Bronchial epithelial cell (primary cell): ENCODE results near the gene ANO1. TPM values are rescaled to one million over a fixed set of nuclear protein-coding genes. Genes with fewer than 3 reads are reported as not detected.

Experiments used
- DNase-seq: peaks from one replicate; pipeline ENCODE4 v3.0.0-alpha.2; 2010; ENCODE audit warnings: low read depth
- FAIRE-seq: peaks from 2 replicates; lab custom pipeline; 2011; peaks lifted over from hg19 to GRCh38; lab: Jason Lieb, UNC
- H3K27me3 ChIP-seq: 2 replicates; pipeline ENCODE4 v1.5.1; 2011; ENCODE audit warnings: low read length; ENCODE audit not compliant: control insufficient read depth, insufficient read depth
- H3K36me3 ChIP-seq: 2 replicates; pipeline ENCODE4 v1.5.1; 2011; ENCODE audit warnings: low read length; ENCODE audit not compliant: control insufficient read depth, insufficient read depth
- H3K4me3 ChIP-seq: 2 replicates; pipeline ENCODE4 v1.5.1; 2011; ENCODE audit warnings: mild to moderate bottlenecking, low read depth, low read length, control low read depth
- CTCF ChIP-seq: IDR thresholded peaks from 2 replicates; pipeline ENCODE4 v1.5.1; 2011; ENCODE audit warnings: mild to moderate bottlenecking, moderate library complexity, low read length, control low read depth, inconsistent platforms; ENCODE audit not compliant: insufficient read depth, severe bottlenecking
- total RNA-seq: library from RNA; depleted of rRNA; stranded (reverse); fragments of >200 nt; gene quantifications from 2 replicates; pipeline ENCODE4 v1.2.1, GENCODE V29; 2014

The ANO1 gene
- total RNA-seq, 1 donor from 2014 or later, result 1.3 TPM

GRCh38 chr11:70072461-70072860 lies 5.7 kb upstream of the ANO1 start:
- TF ChIP-seq CTCF, result no peak
- no peak for FAIRE-seq
- Histone ChIP-seq H3K27me3 (no peaks in the 10 kb centered on the region), H3K36me3 (no peaks in the 10 kb centered on the region), H3K4me3 (no peak overlapping the region)
- no peak for DNase-seq

- Histone ChIP-seq H3K36me3 (no peaks in the 10 kb centered on the region), H3K4me3 (no peak overlapping the region), H3K27me3 (no peaks in the 10 kb centered on the region)
- FAIRE-seq (no peak), DNase-seq (no peak)
- TF ChIP-seq CTCF, result no peak
Observed at GRCh38 chr11:70072861-70073755, 5.0 kb upstream of the ANO1 start.

GRCh38 chr11:70073871-70074371 lies 4.2 kb upstream of the ANO1 start:
- Histone ChIP-seq H3K36me3 (no peaks in the 10 kb centered on the region), H3K4me3 (no peak overlapping the region), H3K27me3 (no peaks in the 10 kb centered on the region)
- TF ChIP-seq CTCF, result no peak
- DNase-seq, result peak; percentile 57
- no peak for FAIRE-seq

- no peak for FAIRE-seq
- H3K4me3 ChIP-seq, result no peak overlapping the region
- no peaks in the 10 kb centered on the region for H3K36me3 ChIP-seq
- TF ChIP-seq CTCF, result no peak
- peaks cover 3% of the 10 kb centered on the region for H3K27me3 ChIP-seq
- DNase-seq, result no peak
Observed at GRCh38 chr11:70074746-70075145, 3.4 kb upstream of the ANO1 start.

- Histone ChIP-seq H3K36me3 (no peaks in the 10 kb centered on the region), H3K27me3 (peaks cover 3% of the 10 kb centered on the region), H3K4me3 (no peak overlapping the region)
- peak; percentile 7 for FAIRE-seq
- DNase-seq, result no peak
- no peak for TF ChIP-seq CTCF
Observed at GRCh38 chr11:70075836-70076235, 2.3 kb upstream of the ANO1 start.

- Histone ChIP-seq H3K27me3 (peaks cover 3% of the 10 kb centered on the region), H3K36me3 (no peaks in the 10 kb centered on the region), H3K4me3 (no peak overlapping the region)
- FAIRE-seq (no peak), DNase-seq (no peak)
- TF ChIP-seq CTCF, result no peak
Observed at GRCh38 chr11:70076461-70076931, 1.6 kb upstream of the ANO1 start.
